HG03139 (cell line): ENCODE data around the gene MMP27.

Experiments used
- ATAC-seq: cut with Tn5 transposase; IDR thresholded peaks from one replicate; pipeline ENCODE4 v1.9.1; 2021; ENCODE audit not compliant: unreplicated experiment

The MMP27 gene

GRCh38 chr11:102704841-102705240 is 728 bp downstream of the MMP27 start:
- no peak for ATAC-seq

- ATAC-seq: no peak
Observed at GRCh38 chr11:102703826-102704493, 1.6 kb downstream of the MMP27 start.

- no peak for ATAC-seq
Observed at GRCh38 chr11:102695201-102695600, 10.4 kb downstream of the MMP27 start.

- no peak for ATAC-seq
Observed at GRCh38 chr11:102685754-102686153, 19.8 kb downstream of the MMP27 start.

- no peak for ATAC-seq
Observed at GRCh38 chr11:102685338-102685737, 20.2 kb downstream of the MMP27 start.

- ATAC-seq: no peak
Observed at GRCh38 chr11:102683277-102683676, 22.3 kb downstream of the MMP27 start.

GRCh38 chr11:102680945-102681344 is 24.6 kb downstream of the MMP27 start:
- no peak for ATAC-seq

GRCh38 chr11:102678022-102678421 is 27.5 kb downstream of the MMP27 start:
- no peak for ATAC-seq

- ATAC-seq: no peak
Observed at GRCh38 chr11:102676084-102676483, 29.5 kb downstream of the MMP27 start.

- ATAC-seq: no peak
Observed at GRCh38 chr11:102669664-102670063, 35.9 kb downstream of the MMP27 start.

GRCh38 chr11:102666331-102666957 is 39.1 kb downstream of the MMP27 start:
- peak; percentile 44 for ATAC-seq

GRCh38 chr11:102664001-102664752 is 41.4 kb downstream of the MMP27 start:
- ATAC-seq: no peak

- ATAC-seq: no peak
Observed at GRCh38 chr11:102662607-102663006, 43.0 kb downstream of the MMP27 start.

- ATAC-seq: no peak
Observed at GRCh38 chr11:102661040-102661439, 44.5 kb downstream of the MMP27 start.

- no peak for ATAC-seq
Observed at GRCh38 chr11:102656528-102656927, 49.0 kb downstream of the MMP27 start.

GRCh38 chr11:102655547-102655946 is 50.0 kb downstream of the MMP27 start:
- ATAC-seq: no peak

- no peak for ATAC-seq
Observed at GRCh38 chr11:102654761-102655160, 50.8 kb downstream of the MMP27 start.

GRCh38 chr11:102653744-102654291 is 51.8 kb downstream of the MMP27 start:
- ATAC-seq: no peak

GRCh38 chr11:102647430-102647829 is 58.1 kb downstream of the MMP27 start:
- no peak for ATAC-seq

GRCh38 chr11:102643941-102644340 is 61.6 kb downstream of the MMP27 start:
- ATAC-seq: no peak
